DOHH2 (cell line): ENCODE measurements around the gene H6PD.

Experiments used
- H3F3A ChIP-seq: fragments of 200-600 bp; sonication (generic), shearing (Covaris generic); 2 replicates; pipeline ENCODE4 v1.6.0; 2016; ENCODE audit warnings: antibody characterized with exemption, mild to moderate bottlenecking; ENCODE audit not compliant: control insufficient read depth, insufficient read depth
- H3K27ac ChIP-seq: fragments of 200-600 bp; sonication (generic); 2 replicates; pipeline ENCODE4 v1.5.1; 2014; ENCODE audit warnings: low read depth, mild to moderate bottlenecking, low read length, moderate library complexity
- H3K27me3 ChIP-seq: fragments of 200-600 bp; sonication (generic); 2 replicates; pipeline ENCODE4 v1.6.1; 2014; ENCODE audit warnings: mild to moderate bottlenecking, low read length, mixed read lengths; ENCODE audit not compliant: control insufficient read depth
- H3K36me3 ChIP-seq: fragments of 200-600 bp; sonication (generic); 2 replicates; pipeline ENCODE4 v1.6.1; 2014; ENCODE audit warnings: mild to moderate bottlenecking, low read length, moderate library complexity, mixed read lengths; ENCODE audit not compliant: control insufficient read depth
- H3K4me1 ChIP-seq: fragments of 200-600 bp; sonication (generic); 2 replicates; pipeline ENCODE4 v1.6.1; 2014; ENCODE audit warnings: mild to moderate bottlenecking, low read length, mixed read lengths; ENCODE audit not compliant: control insufficient read depth
- H3K4me2 ChIP-seq: fragments of 200-600 bp; sonication (generic); 2 replicates; pipeline ENCODE4 v1.6.0; 2014; ENCODE audit warnings: mild to moderate bottlenecking, low read length, moderate library complexity
- H3K4me3 ChIP-seq: fragments of 200-600 bp; sonication (generic); 2 replicates; pipeline ENCODE4 v1.5.1; 2014; ENCODE audit warnings: mild to moderate bottlenecking, low read length, mixed read lengths
- H3K79me2 ChIP-seq: fragments of 200-600 bp; sonication (generic); 2 replicates; pipeline ENCODE4 v1.6.1; 2014; ENCODE audit warnings: mild to moderate bottlenecking, low read length, mixed read lengths; ENCODE audit not compliant: control insufficient read depth
- H3K9me2 ChIP-seq: fragments of 200-600 bp; sonication (generic); replicated peaks from 2 replicates; pipeline ENCODE4 v1.6.1; 2014; ENCODE audit warnings: mild to moderate bottlenecking, low read length, mixed read lengths; ENCODE audit not compliant: control insufficient read depth
- H3K9me3 ChIP-seq: fragments of 200-600 bp; sonication (generic); 2 replicates; pipeline ENCODE4 v1.6.1; 2014; ENCODE audit warnings: antibody characterized with exemption, low read length, mixed read lengths; ENCODE audit not compliant: control insufficient read depth, insufficient read depth
- H4K20me1 ChIP-seq: fragments of 200-600 bp; sonication (generic); 2 replicates; pipeline ENCODE4 v1.6.0; 2014; ENCODE audit warnings: low read depth, mild to moderate bottlenecking, antibody characterized with exemption, low read length, moderate library complexity; ENCODE audit not compliant: control insufficient read depth, insufficient read depth
- CTCF ChIP-seq: fragments of 200-600 bp; sonication (generic); IDR thresholded peaks from one replicate; pipeline ENCODE4 v1.5.1; 2014; ENCODE audit warnings: antibody characterized with exemption, mild to moderate bottlenecking, low read depth, low read length; ENCODE audit not compliant: poor library complexity, severe bottlenecking
- EZH2phosphoT487 ChIP-seq: fragments of 200-600 bp; sonication (generic); IDR thresholded peaks from 2 replicates; pipeline ENCODE4 v1.6.1; 2017; ENCODE audit warnings: borderline replicate concordance, mild to moderate bottlenecking, antibody characterized with exemption, low read length, moderate library complexity, mixed read lengths

H6PD gene

GRCh38 chr1:9316080-9316444 is 81.5 kb downstream of the H6PD start:
- Histone ChIP-seq H3K36me3 (no peaks in the 10 kb centered on the region), H3K9me2 (no peaks in the 10 kb centered on the region), H3K4me2 (no peak overlapping the region), H3K4me1 (peaks cover 32% of the 10 kb centered on the region), H3K27ac (no peak overlapping the region), H3K9me3 (no peaks in the 10 kb centered on the region), H3K27me3 (no peaks in the 10 kb centered on the region), H3K79me2 (peaks cover 11% of the 10 kb centered on the region), H3K4me3 (no peak overlapping the region), H3F3A (no peaks in the 10 kb centered on the region; the same call in 1 of the 2 replicates), H4K20me1 (peaks cover 7% of the 10 kb centered on the region; the same call in 1 of the 2 replicates)
- TF ChIP-seq CTCF = no peak
- TF ChIP-seq EZH2phosphoT487 = no peak

GRCh38 chr1:9316512-9316911 is 81.9 kb downstream of the H6PD start:
- Histone ChIP-seq H3F3A (no peaks in the 10 kb centered on the region; the same call in 1 of the 2 replicates), H3K9me3 (no peaks in the 10 kb centered on the region), H3K4me3 (no peak overlapping the region), H3K36me3 (no peaks in the 10 kb centered on the region), H3K4me2 (no peak overlapping the region), H3K27ac (no peak overlapping the region), H3K4me1 (peaks cover 32% of the 10 kb centered on the region), H3K9me2 (no peaks in the 10 kb centered on the region), H3K79me2 (peaks cover 11% of the 10 kb centered on the region), H4K20me1 (peaks cover 7% of the 10 kb centered on the region; the same call in 1 of the 2 replicates), H3K27me3 (no peaks in the 10 kb centered on the region)
- TF ChIP-seq EZH2phosphoT487 (no peak), CTCF (no peak)

- Histone ChIP-seq H3K9me3 (no peaks in the 10 kb centered on the region), H3K79me2 (peaks cover 10% of the 10 kb centered on the region), H4K20me1 (peaks cover 7% of the 10 kb centered on the region; the same call in 1 of the 2 replicates), H3K4me2 (no peak overlapping the region), H3K4me3 (no peak overlapping the region), H3K4me1 (peaks cover 32% of the 10 kb centered on the region), H3K9me2 (no peaks in the 10 kb centered on the region), H3F3A (no peaks in the 10 kb centered on the region; the same call in 1 of the 2 replicates), H3K36me3 (no peaks in the 10 kb centered on the region), H3K27me3 (no peaks in the 10 kb centered on the region), H3K27ac (no peak overlapping the region)
- no peak for TF ChIP-seq CTCF
- no peak for TF ChIP-seq EZH2phosphoT487
These were observed 82.5 kb downstream of the H6PD start for GRCh38 chr1:9317072-9317471.
